GM23338 (cell line): ENCODE results near the gene ZNF282. TPM values are rescaled to one million over a fixed set of nuclear protein-coding genes. Genes with fewer than 3 reads are reported as not detected.

Experiments
- ATAC-seq: fragments of 200-7000 bp; cut with Tn5 transposase; 3 replicates; pipeline ENCODE4 v1.9.1; 2020
- DNase-seq: peaks from one replicate; pipeline ENCODE4 v3.0.0-alpha.2; 2015; ENCODE audit warnings: low spot score
- H2AFZ ChIP-seq: fragments of 200-600 bp; sonication (generic); 2 replicates; pipeline ENCODE4 v1.8.0; 2016; ENCODE audit warnings: antibody characterized with exemption, mild to moderate bottlenecking, moderate library complexity
- H3F3A ChIP-seq: fragments of 200-600 bp; sonication (generic); replicated peaks from 2 replicates; pipeline ENCODE4 v1.8.0; 2017; ENCODE audit warnings: antibody characterized with exemption, mixed run types, low read depth
- H3K27ac ChIP-seq: fragments of 200-600 bp; sonication (generic); 2 replicates; pipeline ENCODE4 v1.6.1; 2016; ENCODE audit warnings: low read depth
- H3K27me3 ChIP-seq: fragments of 200-600 bp; sonication (generic); 2 replicates; pipeline ENCODE4 v1.8.0; 2016; ENCODE audit warnings: mild to moderate bottlenecking, mixed run types, moderate library complexity; ENCODE audit not compliant: insufficient read depth
- H3K36me3 ChIP-seq: fragments of 200-600 bp; sonication (generic); 2 replicates; pipeline ENCODE4 v1.8.0; 2016; ENCODE audit warnings: mild to moderate bottlenecking; ENCODE audit not compliant: insufficient read depth
- H3K4me1 ChIP-seq: fragments of 200-600 bp; sonication (generic); 2 replicates; pipeline ENCODE4 v1.8.0; 2016; ENCODE audit warnings: mild to moderate bottlenecking, moderate library complexity; ENCODE audit not compliant: insufficient read depth
- H3K4me2 ChIP-seq: fragments of 200-600 bp; sonication (generic); 2 replicates; pipeline ENCODE4 v1.7.1; 2017; ENCODE audit warnings: mixed run types
- H3K4me3 ChIP-seq: fragments of 200-600 bp; sonication (generic); 2 replicates; pipeline ENCODE4 v1.6.1; 2016; ENCODE audit warnings: mixed run types
- H3K79me2 ChIP-seq: fragments of 200-600 bp; sonication (generic); replicated peaks from 2 replicates; pipeline ENCODE4 v1.8.0; 2017; ENCODE audit warnings: mild to moderate bottlenecking; ENCODE audit not compliant: insufficient read depth
- H3K9me2 ChIP-seq: fragments of 200-600 bp; sonication (generic); 2 replicates; pipeline ENCODE4 v1.8.0; 2017; ENCODE audit not compliant: insufficient read depth
- H4K20me1 ChIP-seq: fragments of 200-600 bp; sonication (generic); replicated peaks from 2 replicates; pipeline ENCODE4 v1.8.0; 2017; ENCODE audit warnings: mild to moderate bottlenecking; ENCODE audit not compliant: insufficient read depth
- H3K27ac Mint-ChIP-seq: 2 replicates; pipeline ENCODE4 v1.8.0; 2020; ENCODE audit warnings: inconsistent platforms, mild to moderate bottlenecking, moderate library complexity, mixed read lengths
- H3K27me3 Mint-ChIP-seq: 3 replicates; pipeline ENCODE4 v1.8.0; 2022; ENCODE audit warnings: low read depth, mild to moderate bottlenecking, moderate library complexity, mixed read lengths, inconsistent platforms; ENCODE audit not compliant: insufficient read depth, poor library complexity
- H3K36me3 Mint-ChIP-seq: 3 replicates; pipeline ENCODE4 v1.8.0; 2021; ENCODE audit warnings: low read depth, mild to moderate bottlenecking, inconsistent platforms, moderate library complexity, mixed read lengths
- H3K4me1 Mint-ChIP-seq: 3 replicates; pipeline ENCODE4 v1.8.0; 2020; ENCODE audit warnings: mild to moderate bottlenecking, inconsistent platforms, mixed read lengths
- H3K4me3 Mint-ChIP-seq: 3 replicates; pipeline ENCODE4 v1.8.0; 2021; ENCODE audit warnings: moderate library complexity, mild to moderate bottlenecking, inconsistent platforms, mixed read lengths
- H3K9me3 Mint-ChIP-seq: 3 replicates; pipeline ENCODE4 v1.8.0; 2020; ENCODE audit warnings: moderate library complexity, mild to moderate bottlenecking, inconsistent platforms, mixed read lengths
- CREB1 ChIP-seq: fragments of 250-450 bp; sonication (Bioruptor Pico); IDR thresholded peaks from 2 replicates; pipeline ENCODE4 v1.5.0; 2020; ENCODE audit warnings: low read depth, mild to moderate bottlenecking, moderate library complexity
- CTCF ChIP-seq, 2 experiments: fragments of 200-600 bp in 1 of 2; sonication (generic) in 1 of 2; conservative IDR thresholded peaks; 2 replicates each; pipeline versions ENCODE4 v1.5.1 to v1.6.1; 2016 to 2017; ENCODE audit warnings: antibody characterized with exemption in 2 of 2, low read depth in 2 of 2, mild to moderate bottlenecking in 2 of 2, moderate library complexity in 1 of 2
- EZH2 ChIP-seq: fragments of 200-600 bp; sonication (generic); IDR thresholded peaks from one replicate; pipeline ENCODE4 v1.8.0; 2017; ENCODE audit warnings: antibody characterized with exemption, mild to moderate bottlenecking, low read depth; ENCODE audit not compliant: unreplicated experiment
- EZH2phosphoT487 ChIP-seq: fragments of 200-600 bp; sonication (generic); IDR thresholded peaks from one replicate; pipeline ENCODE4 v1.8.1; 2018; ENCODE audit warnings: antibody characterized with exemption; ENCODE audit not compliant: unreplicated experiment
- JUNB ChIP-seq: IDR thresholded peaks from one replicate; pipeline ENCODE4 v1.6.1; 2016; ENCODE audit warnings: antibody characterized with exemption; ENCODE audit not compliant: unreplicated experiment
- NANOG ChIP-seq: IDR thresholded peaks from 2 replicates; pipeline ENCODE4 v1.6.1; 2016; ENCODE audit warnings: antibody characterized with exemption, borderline replicate concordance
- POLR2AphosphoS5 ChIP-seq: IDR thresholded peaks from 2 replicates; pipeline ENCODE4 v1.6.1; 2016; ENCODE audit warnings: antibody characterized with exemption, low read depth
- REST ChIP-seq: IDR thresholded peaks from one replicate; pipeline ENCODE4 v1.6.1; 2018; ENCODE audit warnings: antibody characterized with exemption; ENCODE audit not compliant: unreplicated experiment
- STAT1 ChIP-seq: IDR thresholded peaks from one replicate; pipeline ENCODE4 v1.6.1; 2016; ENCODE audit warnings: antibody characterized with exemption; ENCODE audit not compliant: unreplicated experiment
- ZNF114 ChIP-seq: fragments of 250-450 bp; sonication (Bioruptor Pico); IDR thresholded peaks from 2 replicates; pipeline ENCODE4 v1.5.0; 2020; ENCODE audit warnings: mild to moderate bottlenecking, moderate library complexity
- ZNF331 ChIP-seq: fragments of 250-450 bp; sonication (Bioruptor Pico); IDR thresholded peaks from 2 replicates; pipeline ENCODE4 v1.5.0; 2020; ENCODE audit warnings: low read depth, mild to moderate bottlenecking, moderate library complexity
- ZNF462 ChIP-seq: fragments of 250-450 bp; sonication (Bioruptor Pico); IDR thresholded peaks from 2 replicates; pipeline ENCODE4 v1.5.0; 2020; ENCODE audit warnings: mild to moderate bottlenecking, moderate library complexity
- polyA plus RNA-seq: library from polyadenylated mRNA; unstranded; fragments of >200 nt; fragmentation: Nextera tagmentation; extraction: Ambion mirVana; gene quantifications from 2 replicates; pipeline ENCODE4 v1.2.1, GENCODE V29; 2016
- total RNA-seq: library from RNA; depleted of rRNA; stranded (reverse); fragments of >200 nt; shearing (Covaris generic); gene quantifications from 2 replicates; pipeline ENCODE4 v1.2.3, GENCODE V29; 2014
- TF ChIP-seq, protein P1 (sequence below): IDR thresholded peaks from 2 replicates; pipeline ENCODE4 v1.6.1; 2016; ENCODE audit warnings: antibody characterized with exemption

Gene ZNF282
- total and polyA plus RNA-seq, 2 experiments from 2014 or later, result 7.2 to 36.3 TPM

- no peak overlapping the region; the same call in 1 of the 2 replicates for H3K27ac Mint-ChIP-seq
- Histone ChIP-seq H3K9me2 (no peaks in the 10 kb centered on the region), H3F3A (peaks cover 24% of the 10 kb centered on the region), H3K27me3 (no peaks in the 10 kb centered on the region), H3K4me1 (peaks cover 17% of the 10 kb centered on the region), H2AFZ (no peak overlapping the region), H3K4me2 (no peak overlapping the region), H3K4me3 (no peak overlapping the region), H4K20me1 (peaks cover 68% of the 10 kb centered on the region), H3K27ac (0 out of 2 replicates have a peak overlapping the region, but pooled peaks have one; percentile 69), H3K36me3 (peaks cover 56% of the 10 kb centered on the region), H3K79me2 (peaks cover 99% of the 10 kb centered on the region)
- peaks cover 86% of the 10 kb centered on the region for H3K36me3 Mint-ChIP-seq
- TF ChIP-seq ZNF114 (no peak), ZNF462 (no peak), ZNF331 (CRISPR knock-in tag) (no peak), EZH2phosphoT487 (no peak), CREB1 (CRISPR knock-in tag) (no peak), STAT1 (no peak), NANOG (no peak), REST (no peak), CTCF (conservative IDR thresholded peaks at IDR 0.05; ENCODE audit: low read depth in 2 of 2) (no peak), JUNB (no peak), EZH2 (no peak), POLR2AphosphoS5 (no peak)
- TF ChIP-seq, protein P1, sequence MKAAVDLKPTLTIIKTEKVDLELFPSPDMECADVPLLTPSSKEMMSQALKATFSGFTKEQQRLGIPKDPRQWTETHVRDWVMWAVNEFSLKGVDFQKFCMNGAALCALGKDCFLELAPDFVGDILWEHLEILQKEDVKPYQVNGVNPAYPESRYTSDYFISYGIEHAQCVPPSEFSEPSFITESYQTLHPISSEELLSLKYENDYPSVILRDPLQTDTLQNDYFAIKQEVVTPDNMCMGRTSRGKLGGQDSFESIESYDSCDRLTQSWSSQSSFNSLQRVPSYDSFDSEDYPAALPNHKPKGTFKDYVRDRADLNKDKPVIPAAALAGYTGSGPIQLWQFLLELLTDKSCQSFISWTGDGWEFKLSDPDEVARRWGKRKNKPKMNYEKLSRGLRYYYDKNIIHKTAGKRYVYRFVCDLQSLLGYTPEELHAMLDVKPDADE, result no peak
- peaks cover 5% of the 10 kb centered on the region for H3K9me3 Mint-ChIP-seq
- DNase-seq, result no peak
- H3K4me3 Mint-ChIP-seq, result no peak overlapping the region; the same call in 2 of the 3 replicates
- H3K27me3 Mint-ChIP-seq, result peaks cover 13% of the 10 kb centered on the region
- no peak for ATAC-seq
- peaks cover 23% of the 10 kb centered on the region for H3K4me1 Mint-ChIP-seq
These were observed 42.0 kb upstream of the ZNF282 start for GRCh38 chr7:149153346-149153745.
